GM04503 (cell line): ENCODE measurements around the gene RHBDD1.
A peak's percentile ranks its signal among the peaks of the same experiment; 100 is the strongest.

Experiments used
- DNase-seq: peaks from one replicate; pipeline ENCODE4 v3.0.0-alpha.2; 2012; ENCODE audit warnings: low read depth

The RHBDD1 gene

DNA sequence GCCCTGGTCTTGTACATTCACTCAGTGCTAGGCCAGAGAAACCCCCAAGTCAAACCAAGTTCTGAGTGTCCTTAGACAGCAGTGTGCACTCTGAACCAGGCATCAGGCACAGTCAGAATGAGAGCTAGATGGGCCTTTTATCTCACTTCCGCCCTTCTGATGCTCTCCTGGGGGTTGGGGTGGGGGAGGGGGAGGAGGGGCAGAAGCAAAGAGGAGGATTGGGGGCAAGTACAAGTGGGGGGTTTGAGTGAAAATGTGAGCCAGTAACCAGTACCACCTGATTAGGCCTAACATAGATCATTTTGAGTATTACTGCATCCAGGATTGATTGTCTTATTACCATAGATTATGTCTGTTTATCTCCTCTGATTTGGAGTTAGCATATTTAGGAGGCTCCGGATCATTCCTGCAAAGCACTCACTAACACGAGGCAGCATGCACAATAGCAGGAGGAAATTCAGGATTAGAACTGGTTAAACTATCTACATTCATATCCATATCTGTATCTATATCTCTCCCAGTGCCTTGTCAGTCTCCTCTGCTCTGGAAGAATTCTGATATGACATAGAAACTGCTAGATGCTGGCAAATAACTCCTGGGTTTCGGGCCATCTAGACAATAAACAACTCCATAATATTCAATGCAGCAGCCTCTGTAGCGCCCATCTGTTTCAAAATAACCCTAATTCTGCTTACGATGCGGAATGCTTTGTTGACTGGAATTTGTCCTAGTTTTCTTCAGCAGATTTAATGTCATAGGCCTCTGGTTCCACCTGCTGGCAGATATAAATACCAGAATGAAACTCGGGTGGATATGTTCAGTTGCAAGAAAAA lies 149.1 kb downstream of the RHBDD1 start:
- DNase-seq, result peak; percentile 42

DNA sequence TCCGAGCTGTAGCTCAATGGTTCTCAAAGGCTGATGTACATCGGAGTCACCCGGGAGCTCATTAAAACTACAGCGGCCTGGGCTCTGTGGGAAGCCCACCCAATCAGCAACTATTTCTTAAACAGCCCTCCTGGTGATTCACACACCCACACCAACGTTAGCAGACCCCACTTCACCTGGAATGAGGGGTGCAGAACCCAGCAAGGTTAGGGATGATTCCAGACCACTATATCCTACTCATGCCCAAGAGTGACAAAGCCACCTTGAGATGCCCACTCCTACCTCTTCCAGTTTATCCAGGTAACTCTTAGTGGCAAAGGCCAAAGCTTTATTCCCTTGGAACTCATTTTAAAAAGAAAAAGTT lies 149.7 kb downstream of the RHBDD1 start:
- DNase-seq, result no peak

DNA sequence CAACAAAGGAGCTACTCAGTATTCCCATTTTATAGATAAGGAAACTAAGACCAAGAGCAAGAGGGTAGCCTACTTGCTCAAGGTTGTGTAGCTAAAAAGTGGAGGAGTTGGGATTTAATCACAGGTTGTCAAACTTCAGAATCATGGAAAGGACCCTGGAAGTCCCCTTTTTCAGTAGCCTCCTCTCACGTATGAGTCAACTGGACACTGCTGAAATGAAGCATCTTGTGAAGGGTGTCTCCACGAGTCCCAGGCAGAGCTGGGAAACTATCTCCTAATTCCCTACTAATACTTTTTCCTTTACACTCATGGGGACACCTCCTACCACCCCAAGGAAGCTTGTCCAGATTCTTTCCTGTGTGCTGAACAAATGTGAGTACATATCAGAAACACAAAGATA lies 155.8 kb downstream of the RHBDD1 start:
- no peak for DNase-seq

DNA sequence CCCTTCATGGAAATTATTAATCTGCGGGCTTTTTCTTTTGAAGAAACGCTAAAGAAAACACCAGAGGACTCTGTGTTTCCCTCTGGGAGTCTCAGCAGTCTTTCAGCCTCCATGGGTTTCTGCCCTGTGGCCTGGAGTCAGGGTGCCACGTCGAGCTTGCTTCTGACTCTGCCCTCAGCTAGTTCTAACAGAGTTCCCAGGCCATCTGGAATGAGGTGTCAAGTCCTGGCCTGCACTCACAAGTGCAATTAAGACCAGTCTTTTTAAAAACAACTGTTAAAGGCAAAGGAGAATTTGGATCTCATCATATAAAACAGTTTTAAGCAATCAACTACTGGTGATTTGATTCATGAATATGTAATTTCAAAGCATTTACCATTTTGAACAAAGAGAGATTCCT lies 157.3 kb downstream of the RHBDD1 start:
- no peak for DNase-seq

DNA sequence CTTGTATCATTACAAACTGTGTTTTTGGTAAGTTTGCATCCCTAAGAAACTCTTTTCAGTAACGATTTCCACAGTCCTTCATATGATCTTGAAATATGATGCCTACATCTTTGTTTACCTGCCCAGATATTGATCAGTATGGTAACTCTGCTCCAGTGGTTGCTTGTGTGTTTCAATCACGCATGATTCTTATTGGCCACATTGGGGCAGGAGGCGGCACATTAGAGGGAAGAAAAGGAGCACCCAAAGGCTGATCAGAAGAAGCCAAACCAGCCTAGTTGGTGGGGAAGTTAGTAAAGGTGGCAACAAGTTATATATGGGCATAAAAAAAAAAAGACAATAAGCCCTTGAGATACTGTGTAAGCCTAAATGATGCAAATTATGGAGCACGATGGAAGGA lies 158.9 kb downstream of the RHBDD1 start:
- DNase-seq, result no peak

DNA sequence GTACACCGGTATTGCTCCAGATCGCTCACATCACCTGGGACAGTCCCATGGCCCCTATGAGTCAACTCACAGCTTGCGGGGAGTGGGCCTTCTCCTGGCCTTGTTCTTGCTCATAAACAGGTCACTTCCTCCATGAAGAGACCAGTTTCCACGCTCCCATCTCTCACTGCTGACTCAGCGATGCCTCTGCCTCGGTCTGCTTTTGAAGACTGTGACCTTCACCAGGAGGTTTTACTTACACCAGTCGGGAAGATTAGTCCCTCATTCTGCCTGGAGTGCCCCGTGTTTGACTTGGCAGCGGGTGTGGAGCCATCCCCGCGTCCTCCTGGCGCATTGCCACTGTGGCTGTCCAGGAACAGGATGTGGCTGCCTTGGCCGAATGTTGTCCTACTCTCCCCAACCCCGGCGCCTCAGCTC lies 159.8 kb downstream of the RHBDD1 start:
- no peak for DNase-seq

DNA sequence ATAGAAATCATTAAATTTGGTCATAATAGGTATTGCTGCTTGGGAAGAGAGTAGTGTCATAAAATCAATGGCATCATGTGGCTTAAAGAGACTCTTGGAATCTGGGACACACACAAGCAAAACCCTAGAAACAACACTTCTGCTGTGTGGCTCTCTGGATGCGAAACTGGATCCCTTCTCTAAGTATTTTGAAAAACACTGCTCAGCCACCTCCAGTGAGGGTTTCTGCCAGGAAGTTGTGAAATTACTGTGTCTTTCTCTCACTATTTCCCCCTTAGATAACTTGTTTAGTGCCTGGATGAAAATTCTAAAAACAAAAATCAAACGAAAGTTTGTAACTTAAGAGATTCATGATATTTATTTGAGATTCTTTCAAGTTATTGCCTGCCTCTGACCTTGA lies 163.8 kb downstream of the RHBDD1 start:
- no peak for DNase-seq

DNA sequence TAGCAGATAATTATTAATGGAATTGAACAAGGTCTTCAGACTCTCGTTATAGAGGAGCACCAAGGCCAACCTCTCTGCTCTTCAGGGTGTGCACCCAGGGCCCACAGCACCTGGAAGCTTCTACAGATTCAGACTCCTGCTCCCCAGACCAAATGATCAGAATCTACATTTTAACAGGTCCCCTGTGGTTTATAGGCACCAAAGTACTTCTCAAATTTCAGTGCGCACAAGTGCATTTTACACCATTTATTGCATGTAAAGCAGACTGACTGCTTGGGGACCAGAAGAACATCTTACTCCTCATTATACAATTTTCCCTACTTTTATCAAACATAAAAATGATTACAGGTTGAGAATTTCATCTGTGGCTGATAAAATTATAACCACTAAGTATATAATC lies 164.3 kb downstream of the RHBDD1 start:
- DNase-seq, result no peak

DNA sequence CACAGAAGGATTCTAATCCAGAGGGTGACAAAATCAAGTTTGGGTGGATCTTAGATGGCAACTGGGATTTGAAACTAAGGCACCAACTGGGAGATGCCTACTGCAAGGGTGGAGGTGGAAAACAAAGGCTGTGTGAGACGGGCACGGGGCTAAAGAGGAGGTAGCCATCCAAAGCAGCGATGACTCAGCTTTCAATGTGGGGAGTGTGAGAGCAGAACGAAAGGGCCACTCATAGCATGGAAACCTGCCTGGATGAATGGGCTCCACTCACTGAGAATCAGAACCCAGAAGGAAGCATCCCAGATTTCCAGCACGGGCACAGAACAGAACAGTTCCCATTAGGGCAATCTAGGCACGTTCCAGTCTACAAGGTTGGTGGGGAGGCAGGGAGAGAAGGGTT lies 168.6 kb downstream of the RHBDD1 start:
- DNase-seq, result no peak

DNA sequence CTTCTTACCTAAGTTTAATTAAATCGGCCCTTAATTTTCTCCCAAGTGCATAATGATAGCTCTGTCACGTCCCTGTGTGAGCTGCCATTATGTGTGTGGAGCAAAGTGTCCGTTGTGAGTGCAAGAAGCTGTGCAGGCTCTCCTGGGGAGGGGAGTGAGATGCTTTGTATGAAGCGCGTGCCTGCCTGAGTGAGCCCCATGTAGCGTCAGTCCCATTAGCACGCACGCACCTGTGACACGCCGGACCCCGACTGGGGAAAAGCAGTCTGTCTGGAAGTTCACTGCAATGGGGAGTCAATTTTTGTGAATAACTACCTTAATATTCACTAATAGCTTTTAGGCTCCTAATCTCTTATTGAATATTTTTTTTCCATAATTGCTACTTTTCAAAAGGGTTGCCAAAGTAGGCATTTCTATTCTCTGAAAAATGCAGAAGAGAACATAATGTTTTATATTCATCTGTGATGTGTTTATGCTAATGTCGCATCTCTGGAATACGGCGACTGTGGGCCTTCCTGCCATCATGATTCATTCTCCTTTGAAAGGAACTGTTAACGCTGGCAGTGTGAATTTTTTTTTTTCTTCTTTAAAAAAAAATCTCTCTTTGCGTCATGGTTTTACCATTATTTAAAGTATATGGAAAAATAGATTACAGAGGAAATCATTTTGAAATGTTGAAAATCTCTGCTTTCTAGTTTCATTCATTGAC lies 170.5 kb downstream of the RHBDD1 start:
- no peak for DNase-seq

DNA sequence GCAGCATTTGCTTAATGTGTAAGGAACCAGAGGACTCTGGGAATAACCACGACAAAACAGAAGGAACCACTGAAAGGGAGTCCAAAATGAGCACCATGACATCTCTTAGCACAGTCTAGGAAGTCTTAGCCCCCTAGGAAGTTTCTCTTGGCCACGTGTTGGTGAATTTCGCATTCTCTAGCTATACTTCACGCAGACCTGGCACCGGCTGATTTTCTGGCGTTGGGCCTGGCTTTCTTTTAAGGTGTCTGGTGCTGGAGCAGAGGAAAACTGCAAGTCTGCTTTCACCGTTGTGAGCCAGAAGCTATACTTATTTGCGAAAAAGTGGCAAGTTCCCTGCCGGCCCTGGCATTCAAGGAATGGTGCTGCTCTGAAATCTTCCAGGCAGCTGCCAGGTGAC lies 171.3 kb downstream of the RHBDD1 start:
- DNase-seq, result no peak

DNA sequence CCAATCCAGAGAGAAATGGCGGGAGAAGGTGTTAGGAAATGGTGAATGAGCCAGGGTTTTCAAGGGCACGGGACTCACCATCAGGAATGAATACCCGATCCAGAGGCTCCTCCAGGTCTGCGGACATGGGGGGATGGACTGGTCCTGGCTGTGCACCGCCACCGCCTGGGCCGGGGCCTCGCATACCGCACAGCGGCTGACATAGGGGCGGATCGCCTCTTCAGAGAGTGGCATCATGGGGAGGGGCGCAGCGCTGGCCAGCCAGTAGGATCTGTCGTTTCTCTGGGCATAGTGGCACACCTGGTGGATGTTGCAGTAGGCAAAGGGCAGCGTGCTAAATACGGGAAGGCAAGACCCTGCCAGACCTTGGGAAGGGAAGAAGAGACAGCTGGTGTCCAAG lies 172.1 kb downstream of the RHBDD1 start:
- DNase-seq, result no peak

DNA sequence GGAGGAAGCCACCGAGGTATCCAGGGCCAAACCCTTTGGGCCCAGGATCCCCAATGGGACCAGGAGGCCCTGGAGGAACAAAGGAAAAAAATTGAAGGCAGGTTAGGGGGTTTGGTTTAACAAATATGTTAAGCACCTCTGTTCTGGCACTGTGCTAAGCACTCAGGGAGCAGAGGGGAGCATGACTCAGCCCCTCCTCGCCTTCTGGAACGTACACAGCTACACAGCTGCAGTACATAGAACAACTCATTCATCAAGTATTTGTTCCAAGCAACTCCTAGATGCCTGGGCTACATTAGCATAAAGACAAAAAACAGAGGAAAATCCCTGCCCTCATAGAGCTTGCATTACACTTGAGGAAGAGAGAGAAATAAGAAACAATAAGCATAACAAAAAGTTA lies 174.6 kb downstream of the RHBDD1 start:
- DNase-seq, result no peak

DNA sequence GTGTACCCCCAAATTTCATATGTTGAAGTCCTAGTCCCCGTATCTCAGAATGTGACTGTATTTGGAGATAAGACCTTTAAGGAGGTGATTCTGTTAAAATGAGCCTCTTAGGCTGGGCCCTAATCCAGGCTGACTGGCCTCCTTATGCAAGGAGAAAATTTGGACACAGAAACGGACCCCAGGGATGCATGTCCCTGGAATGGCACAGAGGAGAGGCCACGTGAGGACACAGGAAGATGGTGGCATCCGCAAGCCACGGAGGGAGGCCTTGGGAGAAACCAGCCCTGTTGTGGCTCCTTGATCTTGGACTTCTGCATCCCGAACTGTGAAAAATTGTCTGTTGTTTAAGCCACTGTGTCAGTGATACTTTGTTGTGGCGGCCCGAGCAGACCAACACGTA lies 177.5 kb downstream of the RHBDD1 start:
- DNase-seq, result no peak

DNA sequence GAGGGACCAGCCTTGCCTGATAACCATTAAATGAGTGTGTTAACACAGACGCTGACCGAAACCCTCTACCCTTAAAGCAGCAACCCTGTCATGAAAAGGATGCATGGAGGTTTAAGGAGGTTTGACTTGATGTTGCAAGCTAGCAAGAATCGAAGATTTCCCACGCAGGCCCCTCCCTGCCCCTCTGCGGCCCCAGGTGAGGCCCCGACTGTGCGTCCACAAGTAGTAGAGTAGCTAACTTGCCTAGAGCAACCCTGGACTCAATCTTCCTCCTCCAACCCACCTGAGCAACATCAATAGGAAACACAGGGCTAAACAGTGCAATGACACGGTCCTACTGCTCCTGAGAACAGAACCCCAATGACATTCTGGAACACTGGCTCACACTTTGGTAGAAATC lies 178.0 kb downstream of the RHBDD1 start:
- no peak for DNase-seq

DNA sequence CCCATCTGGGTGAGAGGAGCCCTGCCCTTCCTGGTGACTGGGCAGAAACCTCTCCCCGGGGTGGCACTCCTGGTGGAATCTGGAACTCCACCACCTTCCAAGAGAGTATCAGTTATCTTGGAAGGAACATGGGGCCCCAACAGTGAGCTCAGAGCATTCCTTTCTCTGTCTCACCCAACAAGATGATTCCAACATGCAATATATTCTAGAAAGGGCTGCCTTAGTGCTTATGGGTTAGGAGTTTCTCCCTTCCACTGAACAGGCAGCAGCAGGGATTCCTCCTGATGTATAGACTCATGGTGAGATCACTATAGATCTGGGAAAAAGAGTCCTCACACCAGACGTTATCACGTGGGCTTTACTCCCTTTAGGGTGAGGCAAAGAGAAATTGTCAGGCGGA lies 181.0 kb downstream of the RHBDD1 start:
- no peak for DNase-seq

DNA sequence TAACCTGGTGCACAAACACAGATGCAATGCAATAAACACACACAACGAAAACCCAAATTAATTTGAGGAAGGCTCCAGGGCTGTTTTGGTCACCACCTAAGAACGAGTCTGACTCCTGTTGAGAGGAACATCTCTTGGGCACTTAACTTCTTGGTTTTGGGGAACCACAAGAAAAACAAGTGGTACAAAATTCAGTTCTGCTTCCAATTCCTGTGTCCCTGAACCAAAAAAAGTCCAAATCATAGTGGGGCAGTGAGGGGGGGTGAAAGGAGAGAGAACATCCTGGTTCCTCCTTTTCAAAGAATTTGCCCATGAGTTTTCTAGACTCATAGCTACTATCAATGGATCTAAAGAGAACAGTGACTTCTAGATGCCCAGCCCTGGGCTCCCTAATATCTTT lies 184.6 kb downstream of the RHBDD1 start:
- DNase-seq, result no peak

DNA sequence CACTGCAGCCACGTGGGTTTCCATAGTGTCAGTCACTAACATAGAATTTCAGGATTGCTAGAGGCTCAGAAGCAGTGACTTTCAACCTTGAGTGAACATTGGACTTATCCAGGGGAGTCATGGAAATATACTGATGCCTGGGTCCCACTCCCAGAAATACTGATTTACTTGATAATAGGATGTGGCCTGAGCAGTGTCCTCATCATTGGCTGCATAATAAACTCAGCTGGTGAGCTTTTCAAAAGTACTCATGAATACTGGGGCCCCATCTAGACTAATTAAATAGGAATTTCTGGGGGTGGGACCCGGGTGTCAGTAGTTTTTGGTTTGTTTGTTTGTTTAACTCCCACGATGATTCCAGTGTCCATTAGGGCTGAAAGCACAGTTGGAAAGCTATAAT lies 186.8 kb downstream of the RHBDD1 start:
- no peak for DNase-seq

DNA sequence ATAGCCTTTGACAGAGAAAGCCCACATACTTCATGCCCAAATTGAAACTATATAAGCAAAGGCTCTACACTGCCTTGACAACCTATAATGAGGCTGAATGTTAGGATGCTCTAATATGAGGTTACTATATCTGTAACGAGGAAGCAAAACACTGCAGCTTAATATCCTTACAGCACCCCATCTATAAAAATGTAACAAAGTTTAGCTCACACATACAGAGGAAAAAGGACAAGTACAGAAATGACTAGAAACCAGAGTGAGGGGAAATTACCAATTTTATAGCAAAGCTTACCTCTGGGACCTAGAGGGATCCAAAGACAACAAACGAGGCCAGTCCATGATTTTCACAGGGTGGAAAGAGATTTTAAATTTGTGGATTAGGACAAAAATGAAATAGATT lies 189.7 kb downstream of the RHBDD1 start:
- DNase-seq, result no peak

DNA sequence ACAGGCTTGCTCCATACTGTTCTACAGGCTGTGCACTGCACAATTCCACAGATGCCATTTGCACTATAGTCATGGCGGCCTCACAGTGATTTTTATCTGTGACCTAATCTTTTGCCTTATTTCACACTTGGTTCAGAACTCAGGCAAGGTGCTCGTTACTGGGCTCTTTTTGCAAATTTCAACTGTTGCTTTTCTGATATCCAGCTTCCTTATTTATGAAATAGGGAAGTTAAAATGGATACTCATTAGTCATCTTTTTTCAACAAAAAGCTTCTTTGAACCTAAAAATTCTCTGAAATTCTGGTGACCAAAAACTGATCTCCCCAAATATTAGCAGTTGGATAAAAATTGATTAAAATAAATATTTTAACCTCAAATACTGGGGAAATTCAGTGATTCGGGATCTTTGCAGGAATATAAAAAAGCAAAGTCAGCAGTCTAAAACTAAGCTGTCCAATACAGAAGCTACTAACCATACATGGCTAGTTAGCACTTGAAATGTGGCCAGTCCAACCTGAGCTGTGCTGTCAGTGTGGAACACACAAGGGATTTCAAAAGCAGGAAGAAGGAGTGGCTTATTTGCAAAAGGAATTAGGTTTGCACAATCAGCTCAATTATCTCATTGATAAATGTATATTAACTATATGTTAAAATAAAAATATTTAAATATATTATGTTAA lies 193.7 kb downstream of the RHBDD1 start:
- DNase-seq, result no peak

DNA sequence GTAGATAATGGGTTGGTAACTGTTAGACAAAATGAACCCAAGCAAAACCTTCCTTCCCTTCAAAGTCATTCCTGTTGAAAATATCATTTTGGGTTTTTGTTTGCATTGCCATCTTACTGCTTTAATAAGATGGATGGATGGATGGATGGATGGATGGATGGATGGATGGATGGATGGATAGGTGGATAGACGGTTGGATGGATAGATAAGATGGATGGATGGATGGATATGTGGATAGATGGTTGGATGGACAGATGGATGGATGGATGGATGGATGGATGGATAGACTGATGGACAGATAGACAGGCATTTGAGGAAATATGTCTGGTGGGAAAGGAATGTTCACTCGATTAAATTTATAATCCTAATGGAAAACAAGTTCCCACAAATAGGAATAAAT lies 194.9 kb downstream of the RHBDD1 start:
- DNase-seq, result no peak

DNA sequence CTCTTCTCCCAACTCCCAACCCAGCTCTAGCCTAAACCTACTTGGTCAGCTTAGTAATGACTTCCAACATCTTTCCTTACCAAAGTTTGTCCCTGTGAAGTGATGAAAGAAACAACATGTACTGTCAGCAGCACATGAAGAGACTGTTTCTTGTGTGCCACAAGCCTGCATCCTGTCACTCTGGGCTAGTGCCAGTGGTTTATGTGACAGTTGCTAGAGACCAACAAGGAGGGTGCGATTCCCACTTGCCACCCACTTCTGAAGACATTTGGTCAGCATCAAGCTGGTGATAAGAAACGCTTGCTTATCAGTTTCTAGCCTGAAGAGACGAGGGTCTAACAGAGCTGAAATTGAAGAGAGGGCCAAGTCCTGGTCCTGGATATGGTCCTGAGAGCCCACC lies 195.5 kb downstream of the RHBDD1 start:
- DNase-seq, result no peak

DNA sequence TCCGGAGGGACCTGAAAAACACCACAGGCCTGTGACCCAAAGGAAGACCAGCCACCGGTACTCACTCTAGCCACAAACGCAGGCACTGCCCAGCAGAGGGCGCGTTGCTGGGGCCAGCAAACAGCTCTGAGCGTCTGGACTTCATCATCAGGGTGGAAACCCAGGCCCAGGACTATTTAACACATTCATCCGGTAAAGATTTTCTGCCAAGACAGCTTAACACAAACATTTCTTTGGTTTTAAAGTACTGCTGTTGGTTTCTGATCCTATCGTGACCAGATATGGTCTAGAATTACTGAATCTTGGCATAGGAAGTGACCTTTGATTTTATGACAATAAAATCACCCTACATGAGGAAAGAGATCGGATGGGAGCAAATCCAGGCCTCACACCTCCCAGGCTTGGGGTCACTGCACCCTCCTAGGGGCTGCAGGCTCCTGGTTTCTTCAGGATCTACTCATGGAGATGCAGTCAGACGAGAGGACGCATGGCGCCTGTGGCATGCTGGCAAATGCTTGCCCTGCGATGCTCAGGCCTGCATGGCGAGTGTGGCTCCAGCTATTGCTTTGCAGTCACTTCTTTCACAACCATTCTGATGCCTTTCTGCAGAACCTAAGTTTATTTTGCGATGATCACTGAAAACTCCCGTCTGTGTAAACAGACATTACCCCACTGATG lies 197.8 kb downstream of the RHBDD1 start:
- no peak for DNase-seq
